GM23338 (cell line): Measurements from ENCODE around the gene FNIP2. TPM values are rescaled to one million over a fixed set of nuclear protein-coding genes. Genes with fewer than 3 reads are reported as not detected.

ENCODE experiments used
- EZH2 ChIP-seq: fragments of 200-600 bp; sonication (generic); IDR thresholded peaks from one replicate; pipeline ENCODE4 v1.8.0; 2017; ENCODE audit warnings: antibody characterized with exemption, mild to moderate bottlenecking, low read depth; ENCODE audit not compliant: unreplicated experiment
- EZH2phosphoT487 ChIP-seq: fragments of 200-600 bp; sonication (generic); IDR thresholded peaks from one replicate; pipeline ENCODE4 v1.8.1; 2018; ENCODE audit warnings: antibody characterized with exemption; ENCODE audit not compliant: unreplicated experiment
- POLR2AphosphoS5 ChIP-seq: IDR thresholded peaks from 2 replicates; pipeline ENCODE4 v1.6.1; 2016; ENCODE audit warnings: antibody characterized with exemption, low read depth
- STAT1 ChIP-seq: IDR thresholded peaks from one replicate; pipeline ENCODE4 v1.6.1; 2016; ENCODE audit warnings: antibody characterized with exemption; ENCODE audit not compliant: unreplicated experiment
- polyA plus RNA-seq: library from polyadenylated mRNA; unstranded; fragments of >200 nt; fragmentation: Nextera tagmentation; extraction: Ambion mirVana; gene quantifications from 2 replicates; pipeline ENCODE4 v1.2.1, GENCODE V29; 2016
- total RNA-seq: library from RNA; depleted of rRNA; stranded (reverse); fragments of >200 nt; shearing (Covaris generic); gene quantifications from 2 replicates; pipeline ENCODE4 v1.2.3, GENCODE V29; 2014
- TF ChIP-seq, protein P1 (sequence below): fragments of 250-450 bp; sonication (Bioruptor Pico); IDR thresholded peaks from 2 replicates; pipeline ENCODE4 v1.5.0; 2020; ENCODE audit warnings: mild to moderate bottlenecking, moderate library complexity
- TF ChIP-seq, protein P2 (sequence below): IDR thresholded peaks from one replicate; pipeline ENCODE4 v1.6.1; 2018; ENCODE audit warnings: antibody characterized with exemption; ENCODE audit not compliant: unreplicated experiment
- TF ChIP-seq, protein P3 (sequence below): IDR thresholded peaks from 2 replicates; pipeline ENCODE4 v1.6.1; 2016; ENCODE audit warnings: antibody characterized with exemption

Gene FNIP2
- total and polyA plus RNA-seq, 2 experiments from 2014 or later, result 2.7 to 17.2 TPM

DNA sequence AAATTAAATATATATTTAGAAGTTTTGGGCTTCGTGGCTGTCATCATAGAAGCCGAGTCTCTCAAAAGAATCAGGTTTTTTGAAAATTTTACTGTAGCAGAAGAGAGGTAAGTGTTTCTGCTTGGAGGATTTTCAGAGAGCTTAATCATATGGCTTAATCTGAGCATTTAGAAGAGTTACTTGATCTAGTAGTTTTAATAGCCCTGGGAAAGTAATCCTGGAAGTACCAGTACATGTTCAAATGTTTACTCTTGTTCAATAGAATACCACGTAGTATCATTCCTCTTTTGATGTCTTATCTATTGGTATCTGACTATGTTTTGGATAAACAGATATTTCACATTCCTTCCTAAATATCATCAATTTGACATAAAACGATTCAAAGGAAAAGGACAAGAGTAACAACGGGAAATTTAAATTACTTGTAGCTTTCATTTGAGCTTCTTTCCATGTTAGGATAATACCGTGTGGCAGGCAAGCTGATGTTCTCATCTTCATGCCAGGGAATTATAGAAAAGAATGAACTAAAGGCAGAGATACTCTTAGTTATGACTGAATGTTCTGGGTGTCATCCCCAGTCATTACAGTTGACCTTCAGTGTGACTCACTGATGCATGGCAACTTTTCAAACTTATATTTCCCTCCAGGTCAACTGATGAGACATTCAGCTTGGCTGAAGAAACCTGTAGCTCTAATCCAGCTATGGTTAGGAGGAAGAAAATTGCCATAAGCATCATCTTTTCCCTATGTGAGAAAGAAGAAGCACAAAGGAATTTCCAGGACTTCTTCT is 89.8 kb downstream of the FNIP2 start (continued):
- TF ChIP-seq, protein P1, sequence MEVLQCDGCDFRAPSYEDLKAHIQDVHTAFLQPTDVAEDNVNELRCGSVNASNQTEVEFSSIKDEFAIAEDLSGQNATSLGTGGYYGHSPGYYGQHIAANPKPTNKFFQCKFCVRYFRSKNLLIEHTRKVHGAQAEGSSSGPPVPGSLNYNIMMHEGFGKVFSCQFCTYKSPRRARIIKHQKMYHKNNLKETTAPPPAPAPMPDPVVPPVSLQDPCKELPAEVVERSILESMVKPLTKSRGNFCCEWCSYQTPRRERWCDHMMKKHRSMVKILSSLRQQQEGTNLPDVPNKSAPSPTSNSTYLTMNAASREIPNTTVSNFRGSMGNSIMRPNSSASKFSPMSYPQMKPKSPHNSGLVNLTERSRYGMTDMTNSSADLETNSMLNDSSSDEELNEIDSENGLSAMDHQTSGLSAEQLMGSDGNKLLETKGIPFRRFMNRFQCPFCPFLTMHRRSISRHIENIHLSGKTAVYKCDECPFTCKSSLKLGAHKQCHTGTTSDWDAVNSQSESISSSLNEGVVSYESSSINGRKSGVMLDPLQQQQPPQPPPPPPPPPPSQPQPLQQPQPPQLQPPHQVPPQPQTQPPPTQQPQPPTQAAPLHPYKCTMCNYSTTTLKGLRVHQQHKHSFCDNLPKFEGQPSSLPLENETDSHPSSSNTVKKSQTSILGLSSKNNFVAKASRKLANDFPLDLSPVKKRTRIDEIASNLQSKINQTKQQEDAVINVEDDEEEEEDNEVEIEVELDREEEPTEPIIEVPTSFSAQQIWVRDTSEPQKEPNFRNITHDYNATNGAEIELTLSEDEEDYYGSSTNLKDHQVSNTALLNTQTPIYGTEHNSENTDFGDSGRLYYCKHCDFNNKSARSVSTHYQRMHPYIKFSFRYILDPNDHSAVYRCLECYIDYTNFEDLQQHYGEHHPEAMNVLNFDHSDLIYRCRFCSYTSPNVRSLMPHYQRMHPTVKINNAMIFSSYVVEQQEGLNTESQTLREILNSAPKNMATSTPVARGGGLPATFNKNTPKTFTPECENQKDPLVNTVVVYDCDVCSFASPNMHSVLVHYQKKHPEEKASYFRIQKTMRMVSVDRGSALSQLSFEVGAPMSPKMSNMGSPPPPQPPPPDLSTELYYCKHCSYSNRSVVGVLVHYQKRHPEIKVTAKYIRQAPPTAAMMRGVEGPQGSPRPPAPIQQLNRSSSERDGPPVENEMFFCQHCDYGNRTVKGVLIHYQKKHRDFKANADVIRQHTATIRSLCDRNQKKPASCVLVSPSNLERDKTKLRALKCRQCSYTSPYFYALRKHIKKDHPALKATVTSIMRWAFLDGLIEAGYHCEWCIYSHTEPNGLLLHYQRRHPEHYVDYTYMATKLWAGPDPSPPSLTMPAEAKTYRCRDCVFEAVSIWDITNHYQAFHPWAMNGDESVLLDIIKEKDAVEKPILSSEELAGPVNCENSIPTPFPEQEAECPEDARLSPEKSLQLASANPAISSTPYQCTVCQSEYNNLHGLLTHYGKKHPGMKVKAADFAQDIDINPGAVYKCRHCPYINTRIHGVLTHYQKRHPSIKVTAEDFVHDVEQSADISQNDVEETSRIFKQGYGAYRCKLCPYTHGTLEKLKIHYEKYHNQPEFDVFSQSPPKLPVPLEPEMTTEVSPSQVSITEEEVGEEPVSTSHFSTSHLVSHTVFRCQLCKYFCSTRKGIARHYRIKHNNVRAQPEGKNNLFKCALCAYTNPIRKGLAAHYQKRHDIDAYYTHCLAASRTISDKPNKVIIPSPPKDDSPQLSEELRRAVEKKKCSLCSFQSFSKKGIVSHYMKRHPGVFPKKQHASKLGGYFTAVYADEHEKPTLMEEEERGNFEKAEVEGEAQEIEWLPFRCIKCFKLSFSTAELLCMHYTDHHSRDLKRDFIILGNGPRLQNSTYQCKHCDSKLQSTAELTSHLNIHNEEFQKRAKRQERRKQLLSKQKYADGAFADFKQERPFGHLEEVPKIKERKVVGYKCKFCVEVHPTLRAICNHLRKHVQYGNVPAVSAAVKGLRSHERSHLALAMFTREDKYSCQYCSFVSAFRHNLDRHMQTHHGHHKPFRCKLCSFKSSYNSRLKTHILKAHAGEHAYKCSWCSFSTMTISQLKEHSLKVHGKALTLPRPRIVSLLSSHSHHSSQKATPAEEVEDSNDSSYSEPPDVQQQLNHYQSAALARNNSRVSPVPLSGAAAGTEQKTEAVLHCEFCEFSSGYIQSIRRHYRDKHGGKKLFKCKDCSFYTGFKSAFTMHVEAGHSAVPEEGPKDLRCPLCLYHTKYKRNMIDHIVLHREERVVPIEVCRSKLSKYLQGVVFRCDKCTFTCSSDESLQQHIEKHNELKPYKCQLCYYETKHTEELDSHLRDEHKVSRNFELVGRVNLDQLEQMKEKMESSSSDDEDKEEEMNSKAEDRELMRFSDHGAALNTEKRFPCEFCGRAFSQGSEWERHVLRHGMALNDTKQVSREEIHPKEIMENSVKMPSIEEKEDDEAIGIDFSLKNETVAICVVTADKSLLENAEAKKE (CRISPR knock-in tag), result no peak
- TF ChIP-seq, protein P2, sequence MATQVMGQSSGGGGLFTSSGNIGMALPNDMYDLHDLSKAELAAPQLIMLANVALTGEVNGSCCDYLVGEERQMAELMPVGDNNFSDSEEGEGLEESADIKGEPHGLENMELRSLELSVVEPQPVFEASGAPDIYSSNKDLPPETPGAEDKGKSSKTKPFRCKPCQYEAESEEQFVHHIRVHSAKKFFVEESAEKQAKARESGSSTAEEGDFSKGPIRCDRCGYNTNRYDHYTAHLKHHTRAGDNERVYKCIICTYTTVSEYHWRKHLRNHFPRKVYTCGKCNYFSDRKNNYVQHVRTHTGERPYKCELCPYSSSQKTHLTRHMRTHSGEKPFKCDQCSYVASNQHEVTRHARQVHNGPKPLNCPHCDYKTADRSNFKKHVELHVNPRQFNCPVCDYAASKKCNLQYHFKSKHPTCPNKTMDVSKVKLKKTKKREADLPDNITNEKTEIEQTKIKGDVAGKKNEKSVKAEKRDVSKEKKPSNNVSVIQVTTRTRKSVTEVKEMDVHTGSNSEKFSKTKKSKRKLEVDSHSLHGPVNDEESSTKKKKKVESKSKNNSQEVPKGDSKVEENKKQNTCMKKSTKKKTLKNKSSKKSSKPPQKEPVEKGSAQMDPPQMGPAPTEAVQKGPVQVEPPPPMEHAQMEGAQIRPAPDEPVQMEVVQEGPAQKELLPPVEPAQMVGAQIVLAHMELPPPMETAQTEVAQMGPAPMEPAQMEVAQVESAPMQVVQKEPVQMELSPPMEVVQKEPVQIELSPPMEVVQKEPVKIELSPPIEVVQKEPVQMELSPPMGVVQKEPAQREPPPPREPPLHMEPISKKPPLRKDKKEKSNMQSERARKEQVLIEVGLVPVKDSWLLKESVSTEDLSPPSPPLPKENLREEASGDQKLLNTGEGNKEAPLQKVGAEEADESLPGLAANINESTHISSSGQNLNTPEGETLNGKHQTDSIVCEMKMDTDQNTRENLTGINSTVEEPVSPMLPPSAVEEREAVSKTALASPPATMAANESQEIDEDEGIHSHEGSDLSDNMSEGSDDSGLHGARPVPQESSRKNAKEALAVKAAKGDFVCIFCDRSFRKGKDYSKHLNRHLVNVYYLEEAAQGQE, result no peak
- TF ChIP-seq EZH2, result no peak
- no peak for TF ChIP-seq EZH2phosphoT487
- no peak for TF ChIP-seq POLR2AphosphoS5
- TF ChIP-seq STAT1, result no peak
- TF ChIP-seq, protein P3, sequence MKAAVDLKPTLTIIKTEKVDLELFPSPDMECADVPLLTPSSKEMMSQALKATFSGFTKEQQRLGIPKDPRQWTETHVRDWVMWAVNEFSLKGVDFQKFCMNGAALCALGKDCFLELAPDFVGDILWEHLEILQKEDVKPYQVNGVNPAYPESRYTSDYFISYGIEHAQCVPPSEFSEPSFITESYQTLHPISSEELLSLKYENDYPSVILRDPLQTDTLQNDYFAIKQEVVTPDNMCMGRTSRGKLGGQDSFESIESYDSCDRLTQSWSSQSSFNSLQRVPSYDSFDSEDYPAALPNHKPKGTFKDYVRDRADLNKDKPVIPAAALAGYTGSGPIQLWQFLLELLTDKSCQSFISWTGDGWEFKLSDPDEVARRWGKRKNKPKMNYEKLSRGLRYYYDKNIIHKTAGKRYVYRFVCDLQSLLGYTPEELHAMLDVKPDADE, result no peak
